Smooth muscle cell (in vitro differentiated cells): ENCODE data around the gene A3GALT2. TPM values are rescaled to one million over a fixed set of nuclear protein-coding genes. Genes with fewer than 3 reads are reported as not detected.

ENCODE experiments used
- DNase-seq: peaks from one replicate; lab custom pipeline; 2025; ENCODE audit not compliant: unreplicated experiment; lab: John Stamatoyannopoulos, UW
- H2AFZ ChIP-seq: fragments of 200-600 bp; sonication (generic); 2 replicates; pipeline ENCODE4 v1.6.0; 2016; ENCODE audit warnings: antibody characterized with exemption, low read depth, mild to moderate bottlenecking
- H3F3A ChIP-seq: fragments of 200-600 bp; sonication (generic); 2 replicates; pipeline ENCODE4 v1.6.0; 2017; ENCODE audit warnings: antibody characterized with exemption, low read depth
- H3K27ac ChIP-seq: fragments of 200-600 bp; sonication (generic); 2 replicates; pipeline ENCODE4 v1.5.1; 2016; ENCODE audit warnings: low read depth, mild to moderate bottlenecking
- H3K27me3 ChIP-seq: fragments of 200-600 bp; sonication (generic); 2 replicates; pipeline ENCODE4 v1.6.1; 2016; ENCODE audit warnings: low read depth, mild to moderate bottlenecking
- H3K36me3 ChIP-seq: fragments of 200-600 bp; sonication (generic); 2 replicates; pipeline ENCODE4 v1.5.1; 2016; ENCODE audit warnings: low read depth
- H3K4me1 ChIP-seq: fragments of 200-600 bp; sonication (generic); 2 replicates; pipeline ENCODE4 v1.5.1; 2016; ENCODE audit warnings: low read depth
- H3K4me2 ChIP-seq: fragments of 200-600 bp; sonication (generic); 2 replicates; pipeline ENCODE4 v1.6.0; 2016; ENCODE audit warnings: mild to moderate bottlenecking
- H3K4me3 ChIP-seq: fragments of 200-600 bp; sonication (generic); 2 replicates; pipeline ENCODE4 v1.5.1; 2016; ENCODE audit warnings: mild to moderate bottlenecking
- H3K79me2 ChIP-seq: fragments of 200-600 bp; sonication (generic); 2 replicates; pipeline ENCODE4 v1.6.0; 2016; ENCODE audit warnings: low read depth, mild to moderate bottlenecking
- H3K9ac ChIP-seq: fragments of 200-600 bp; sonication (generic); 2 replicates; pipeline ENCODE4 v1.6.0; 2016; ENCODE audit warnings: low read depth
- H3K9me3 ChIP-seq: fragments of 200-600 bp; sonication (generic); replicated peaks from 2 replicates; pipeline ENCODE4 v1.5.1; 2016; ENCODE audit warnings: low read depth
- H4K20me1 ChIP-seq: fragments of 200-600 bp; sonication (generic); 2 replicates; pipeline ENCODE4 v1.6.0; 2016; ENCODE audit warnings: low read depth
- CTCF ChIP-seq: fragments of 200-600 bp; sonication (generic); IDR thresholded peaks from 2 replicates; pipeline ENCODE4 v1.5.1; 2017; ENCODE audit warnings: borderline replicate concordance, mild to moderate bottlenecking, antibody characterized with exemption; ENCODE audit not compliant: insufficient read depth, poor library complexity, severe bottlenecking
- WGBS: methylation state at CpG from one replicate; pipeline ENCODE4 v1.1.7; 2016; ENCODE audit warnings: low lambda C conversion rate; 5-methylcytosine and 5-hydroxymethylcytosine counted together
- polyA plus RNA-seq: library from polyadenylated mRNA; unstranded; fragments of >200 nt; fragmentation: Nextera tagmentation; extraction: Ambion mirVana; gene quantifications from 2 replicates; pipeline ENCODE4 v1.2.1, GENCODE V29; 2016
- total RNA-seq: library from RNA; depleted of rRNA; stranded (reverse); fragments of >200 nt; gene quantifications from 2 replicates; pipeline ENCODE4 v1.2.3, GENCODE V29; 2014

A3GALT2 gene
- total and polyA plus RNA-seq, 2 experiments from 2014 or later = not detected

GRCh38 chr1:33368431-33368830 lies 47.5 kb upstream of the A3GALT2 start:
- no peaks in the 10 kb centered on the region for H3K36me3 ChIP-seq
- no peak overlapping the region for H3K27ac ChIP-seq
- H3K4me2 ChIP-seq = no peak overlapping the region
- no peaks in the 10 kb centered on the region for H3K27me3 ChIP-seq
- no peak for TF ChIP-seq CTCF
- peaks cover 40% of the 10 kb centered on the region for H3K4me1 ChIP-seq
- H2AFZ ChIP-seq = no peak overlapping the region
- no peaks in the 10 kb centered on the region for H3K9me3 ChIP-seq
- no peaks in the 10 kb centered on the region for H4K20me1 ChIP-seq
- WGBS = 89% methylated on average over 6 of the region's 15 CpGs
- H3K79me2 ChIP-seq = no peaks in the 10 kb centered on the region
- H3F3A ChIP-seq = peaks cover 8% of the 10 kb centered on the region
- no peak overlapping the region for H3K9ac ChIP-seq
- H3K4me3 ChIP-seq = no peak overlapping the region
- DNase-seq = no peak

- Histone ChIP-seq H3K4me2 (no peak overlapping the region), H3K27ac (no peak overlapping the region), H3K9ac (no peak overlapping the region), H3K4me1 (peaks cover 47% of the 10 kb centered on the region), H3K4me3 (no peak overlapping the region), H3K79me2 (no peaks in the 10 kb centered on the region), H3K36me3 (no peaks in the 10 kb centered on the region), H4K20me1 (no peaks in the 10 kb centered on the region), H2AFZ (no peak overlapping the region), H3F3A (peaks cover 8% of the 10 kb centered on the region), H3K27me3 (no peaks in the 10 kb centered on the region), H3K9me3 (no peaks in the 10 kb centered on the region)
- DNase-seq = peak; percentile 63
- 35% methylated on average over 20 of the region's 23 CpGs for WGBS
- peak; percentile 92 for TF ChIP-seq CTCF
Observed at GRCh38 chr1:33367485-33368405, 46.8 kb upstream of the A3GALT2 start.

DNA sequence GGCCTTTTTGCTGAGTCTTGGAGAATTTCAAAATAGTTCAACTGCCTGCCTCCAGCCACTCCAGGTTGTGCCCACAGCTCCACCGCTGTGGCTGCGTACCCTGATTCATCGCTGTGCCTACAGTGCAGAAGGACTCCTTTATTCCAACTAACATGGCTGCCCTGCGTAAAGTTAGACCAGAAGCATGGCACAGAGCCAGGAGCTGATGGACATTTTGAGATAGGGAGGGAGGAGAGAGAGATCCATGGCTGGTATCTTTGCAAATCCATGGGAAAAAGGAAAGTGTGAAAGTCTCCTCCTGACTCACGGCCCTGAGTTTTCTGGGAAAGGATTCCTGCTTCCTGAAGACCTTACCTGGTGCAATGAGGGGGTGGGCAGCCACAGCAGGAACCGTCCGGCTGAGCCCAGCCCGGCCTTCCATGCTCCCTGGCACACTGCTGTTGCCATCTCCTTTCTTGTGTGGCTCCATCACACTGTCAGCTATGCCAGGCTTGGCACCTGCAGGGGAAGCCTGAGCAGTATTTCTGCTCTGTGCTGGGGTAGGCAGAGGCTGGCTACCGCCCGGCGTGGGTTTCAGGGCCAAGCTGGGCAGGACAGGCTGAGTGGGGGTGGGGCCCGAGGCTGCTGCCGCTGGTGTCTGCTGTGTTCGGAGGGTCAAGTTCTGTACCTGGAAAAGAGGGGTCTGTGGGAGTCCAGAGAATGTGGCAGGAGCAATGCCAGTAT lies 46.0 kb upstream of the A3GALT2 start:
- Histone ChIP-seq H3K4me2 (no peak overlapping the region), H2AFZ (no peak overlapping the region), H3K79me2 (no peaks in the 10 kb centered on the region), H3K27ac (no peak overlapping the region), H3K4me1 (peaks cover 55% of the 10 kb centered on the region), H3K4me3 (no peak overlapping the region), H3K9me3 (no peaks in the 10 kb centered on the region), H3K9ac (no peak overlapping the region), H4K20me1 (no peaks in the 10 kb centered on the region), H3F3A (peaks cover 12% of the 10 kb centered on the region), H3K36me3 (no peaks in the 10 kb centered on the region), H3K27me3 (no peaks in the 10 kb centered on the region)
- WGBS = 83% methylated on average over 14 of the region's 14 CpGs
- no peak for DNase-seq
- TF ChIP-seq CTCF = no peak
